ENCODE results near the gene PRKCG. TPM values are rescaled to one million over a fixed set of nuclear protein-coding genes. Genes with fewer than 3 reads are reported as not detected.
"Not testable (repeated sequence)": the region's sequence is repeated elsewhere in the genome, so short reads cannot be mapped to it uniquely, and the experiment has no call there.

PRKCG gene
- total RNA-seq: not detected

GRCh38 chr19:53881482-53882390 is at the start of gene PRKCG:
Gene PRKCG (plus strand): TSS chr19:53882197. CDS start chr19:53882495, 298 bp downstream.
- ATAC-seq: no peak

- not testable (repeated sequence) for ATAC-seq
These were observed 49.1 kb upstream of the PRKCG start for GRCh38 chr19:53832861-53833260.

DNA sequence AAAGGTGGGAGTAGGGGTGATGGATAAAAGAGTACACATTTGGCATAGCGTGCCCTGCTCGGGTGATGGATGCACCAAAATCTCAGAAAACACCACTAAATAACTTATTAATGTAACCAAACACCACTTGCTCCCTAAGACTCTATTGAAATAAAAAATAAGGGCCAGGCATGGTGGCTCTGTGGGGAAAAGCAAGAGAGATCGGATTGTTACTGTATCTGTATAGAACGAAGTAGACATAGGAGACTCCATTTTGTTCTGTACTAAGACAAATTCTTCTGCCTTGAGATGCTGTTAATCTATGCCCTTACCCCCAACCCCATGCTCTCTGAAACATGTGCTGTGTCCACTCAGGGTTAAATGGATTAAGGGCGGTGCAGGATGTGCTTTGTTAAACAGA is 43.6 kb upstream of the PRKCG start:
- not testable (repeated sequence) for ATAC-seq

- not testable (repeated sequence) for ATAC-seq
These were observed 41.8 kb upstream of the PRKCG start for GRCh38 chr19:53840241-53840640.

DNA sequence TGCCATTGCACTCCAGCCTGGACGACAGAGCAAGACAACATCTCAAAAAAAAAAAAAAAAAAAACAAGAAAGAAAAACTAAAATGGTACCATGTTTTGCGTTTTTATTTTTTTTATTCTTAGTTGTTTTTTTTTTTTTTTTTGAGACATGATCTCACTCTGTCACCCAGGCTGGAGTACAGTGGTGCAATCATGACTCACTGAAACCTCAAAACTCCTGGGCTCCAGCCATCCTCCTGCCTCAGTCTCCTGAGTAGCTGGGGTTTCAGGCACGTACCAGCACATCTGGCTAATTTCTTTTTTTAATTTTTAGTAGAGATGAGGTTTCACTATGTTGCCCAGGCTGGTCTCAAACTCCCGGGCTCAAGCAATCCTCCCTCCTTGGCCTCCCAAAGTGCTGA is 41.1 kb upstream of the PRKCG start:
- peak; percentile 45 for ATAC-seq

- ATAC-seq: no peak
These were observed 37.1 kb upstream of the PRKCG start for GRCh38 chr19:53844849-53845246.

- no peak for ATAC-seq
These were observed 34.4 kb upstream of the PRKCG start for GRCh38 chr19:53847555-53847954.

- ATAC-seq: peak; percentile 38
These were observed 32.7 kb upstream of the PRKCG start for GRCh38 chr19:53849237-53849676.

DNA sequence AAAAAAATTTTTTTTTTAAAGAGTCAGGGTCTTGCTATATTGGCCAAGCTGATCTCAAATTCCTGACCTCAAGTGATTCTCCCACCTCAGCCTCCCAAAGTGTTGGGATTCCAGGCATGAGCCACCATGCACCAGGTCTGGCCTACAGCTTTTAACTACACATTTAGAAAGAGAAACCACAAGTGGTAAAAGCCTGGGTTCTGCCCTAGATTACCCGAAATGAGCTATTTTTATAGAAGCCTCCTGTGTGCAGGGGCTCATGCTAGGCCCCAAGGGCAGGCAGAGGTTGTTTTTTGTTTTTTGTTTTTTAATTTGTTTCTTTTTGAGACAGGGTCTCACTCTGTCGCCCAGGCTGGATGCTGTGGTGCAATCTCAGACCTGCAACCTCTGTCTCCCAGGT is 28.3 kb upstream of the PRKCG start:
- no peak for ATAC-seq

DNA sequence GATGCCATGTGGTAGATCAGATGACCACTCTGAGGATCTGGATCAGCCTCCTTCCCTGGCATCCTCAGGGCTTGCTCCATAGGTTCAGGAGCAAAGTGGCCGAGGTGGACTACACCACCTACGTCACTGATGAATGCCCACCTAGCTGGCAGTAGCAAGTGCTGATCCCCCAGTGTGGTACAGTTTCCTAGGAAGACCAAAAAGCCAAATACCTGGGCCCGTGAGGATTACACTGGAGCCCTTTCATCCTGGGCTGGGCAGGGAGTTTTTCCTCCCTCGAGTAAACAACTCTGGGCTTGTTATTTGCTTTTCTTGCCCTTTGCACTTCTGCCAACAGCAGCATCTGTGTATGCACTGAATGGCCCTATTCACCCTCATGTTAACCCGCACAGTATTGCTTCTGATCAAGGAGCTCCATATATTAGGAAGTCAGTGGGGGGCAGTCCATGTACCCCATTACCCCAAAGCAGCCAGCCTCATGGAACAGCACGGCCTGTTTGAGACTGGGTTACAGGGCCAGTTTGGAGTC is 17.6 kb upstream of the PRKCG start:
- no peak for ATAC-seq

GRCh38 chr19:53865523-53865917 is 16.5 kb upstream of the PRKCG start:
- no peak for ATAC-seq

DNA sequence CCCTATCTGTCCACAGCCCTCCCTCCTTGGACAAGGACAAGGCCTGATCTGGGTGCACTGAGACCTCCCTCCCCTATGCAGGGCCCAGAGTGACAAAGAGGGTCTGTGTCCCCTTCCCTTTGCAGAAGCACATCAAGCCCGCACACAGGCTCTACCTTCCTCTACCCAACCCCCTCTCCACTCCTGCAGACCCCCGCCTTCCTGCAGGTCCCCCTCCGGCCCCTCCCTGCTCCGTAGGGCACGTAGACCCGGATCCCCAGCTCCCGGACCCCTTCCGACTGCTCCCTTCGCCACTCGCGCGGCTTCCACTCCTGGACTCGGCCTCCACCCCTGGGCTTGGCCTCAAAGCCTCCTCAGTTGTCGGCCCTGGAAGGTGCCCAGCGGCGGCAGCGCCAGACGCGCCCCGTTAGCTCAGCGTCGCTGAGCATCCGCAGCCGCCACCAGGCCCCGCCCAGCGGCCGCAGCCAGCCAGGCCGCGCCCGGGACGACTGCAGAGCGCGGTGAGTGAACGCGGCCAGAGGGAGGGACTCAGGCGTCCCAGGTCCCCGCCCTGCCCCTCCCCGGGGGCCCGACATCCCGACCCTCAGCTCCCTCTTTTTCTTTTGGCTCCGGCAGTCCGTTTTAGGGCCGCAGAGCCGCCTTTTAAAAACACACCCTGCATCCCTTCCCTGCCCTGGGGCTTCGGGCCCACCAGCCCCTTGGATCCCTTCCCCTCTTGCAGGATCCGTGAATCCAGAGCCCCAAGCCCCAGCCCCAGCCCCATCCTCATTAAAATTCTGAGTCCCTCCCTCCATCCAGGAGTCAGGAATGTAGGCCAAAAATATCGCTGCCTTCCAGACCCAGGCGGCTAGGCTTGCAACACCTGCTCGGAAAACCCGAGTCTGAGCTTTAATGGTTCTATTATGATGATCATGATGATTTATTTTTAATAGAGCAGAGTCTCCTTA is 15.8 kb upstream of the PRKCG start:
- peak; percentile 25 for ATAC-seq

DNA sequence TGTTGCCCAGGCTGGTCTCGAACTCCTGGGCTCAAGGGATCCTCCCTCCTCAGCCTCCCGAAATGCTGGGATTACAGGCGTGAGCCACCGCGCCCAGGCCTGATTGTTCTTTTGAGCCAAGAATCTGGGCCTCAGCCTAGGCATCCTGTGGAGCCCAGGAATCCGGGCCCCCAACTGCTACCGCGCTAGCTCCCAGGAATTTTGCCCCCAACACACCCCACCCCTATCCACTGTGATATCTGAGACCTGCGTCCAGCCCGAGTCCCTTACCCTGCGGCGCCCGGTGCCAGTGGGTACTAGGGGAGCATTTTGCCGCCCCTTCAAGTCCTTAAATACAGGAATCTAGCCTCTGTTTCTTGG is 15.2 kb upstream of the PRKCG start:
- no peak for ATAC-seq

DNA sequence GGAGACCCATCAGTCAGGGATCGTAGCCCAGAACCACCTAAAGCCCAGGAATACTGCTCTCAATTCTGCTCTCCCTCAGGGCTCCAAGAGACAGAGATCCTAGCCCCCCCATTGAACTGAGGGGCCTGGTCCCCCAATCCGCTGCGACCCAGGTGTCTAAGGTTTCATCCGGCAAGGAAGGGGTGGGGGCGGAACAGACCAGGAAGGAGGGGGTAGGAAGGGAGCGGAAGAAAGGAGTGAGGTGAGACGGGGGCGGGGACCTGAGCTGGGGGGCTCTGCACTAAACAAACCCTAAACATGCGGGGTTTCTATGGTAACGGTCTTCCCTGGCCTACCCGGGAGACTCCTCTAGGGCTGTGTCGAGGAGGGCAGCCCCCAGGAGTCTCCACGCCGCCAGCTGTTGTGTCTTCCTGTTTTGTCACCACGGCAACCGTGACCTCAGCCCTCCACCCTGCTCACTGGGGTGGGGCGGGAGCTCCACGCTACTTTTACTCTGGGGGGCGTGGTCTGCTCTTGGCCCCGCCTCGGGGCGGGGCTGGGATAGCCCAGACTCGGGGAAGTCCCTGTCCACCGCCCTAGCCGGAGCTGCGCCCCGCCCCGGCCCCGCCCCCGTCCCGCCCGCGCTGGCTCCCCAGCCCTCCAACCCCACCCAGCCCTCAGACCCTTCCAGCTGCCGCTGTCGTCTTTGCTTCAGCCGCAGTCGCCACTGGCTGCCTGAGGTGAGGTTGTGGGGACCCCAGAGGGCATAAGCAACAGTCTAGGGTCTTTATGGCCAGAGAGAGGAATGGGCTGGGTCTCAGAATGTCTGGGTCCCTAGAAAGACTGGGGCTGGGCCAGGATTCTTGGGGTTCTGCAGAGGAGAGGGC is 14.5 kb upstream of the PRKCG start, which contains the start of gene MYADM:
MYADM (plus strand) TSS at position 659 of the 866 bp plus-strand sequence. CDS start 5,647 bp downstream, outside the sequence.
- ATAC-seq: peak; percentile 92

DNA sequence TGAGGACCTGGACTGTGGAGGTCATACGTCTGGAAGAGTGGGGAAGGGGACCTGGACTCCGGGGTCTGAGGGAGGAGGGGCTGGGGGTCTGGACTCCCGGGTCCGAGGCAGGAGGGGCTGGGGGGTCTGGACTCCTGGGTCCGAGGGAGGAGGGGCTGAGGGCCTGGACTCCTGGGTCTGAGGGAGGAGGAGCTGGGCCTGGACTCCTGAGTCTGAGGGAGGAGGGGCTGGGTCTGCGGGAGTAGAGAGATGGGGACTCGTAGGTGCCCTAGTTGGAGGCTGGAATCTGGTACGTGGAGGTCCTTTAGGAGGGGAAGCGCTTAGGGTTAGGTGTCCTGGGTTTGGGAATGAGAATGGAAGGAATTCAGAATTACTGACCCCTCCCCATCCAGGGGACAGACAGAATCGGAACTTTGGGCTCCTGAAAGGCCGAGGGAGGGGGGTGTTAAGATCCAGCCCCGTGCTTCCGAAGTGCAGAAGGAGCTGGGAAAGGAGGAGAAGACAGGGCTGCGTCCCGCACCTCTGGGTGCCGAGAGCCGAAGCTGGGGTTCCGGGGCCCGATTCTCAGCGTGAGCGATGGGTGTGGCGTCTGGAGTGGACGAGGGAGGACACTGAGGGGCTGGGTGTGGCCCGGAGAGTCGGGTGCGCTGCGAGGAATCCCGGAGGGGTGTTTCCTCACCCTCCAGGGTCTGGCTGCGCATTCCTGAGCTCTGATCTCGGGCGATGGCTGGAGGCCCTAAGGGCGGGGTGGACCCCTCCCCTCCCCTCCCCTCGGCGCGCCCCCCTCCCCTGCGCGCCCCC is 13.7 kb upstream of the PRKCG start:
- no peak for ATAC-seq

- ATAC-seq: peak; percentile 58
These were observed 12.8 kb upstream of the PRKCG start for GRCh38 chr19:53868892-53869804.

DNA sequence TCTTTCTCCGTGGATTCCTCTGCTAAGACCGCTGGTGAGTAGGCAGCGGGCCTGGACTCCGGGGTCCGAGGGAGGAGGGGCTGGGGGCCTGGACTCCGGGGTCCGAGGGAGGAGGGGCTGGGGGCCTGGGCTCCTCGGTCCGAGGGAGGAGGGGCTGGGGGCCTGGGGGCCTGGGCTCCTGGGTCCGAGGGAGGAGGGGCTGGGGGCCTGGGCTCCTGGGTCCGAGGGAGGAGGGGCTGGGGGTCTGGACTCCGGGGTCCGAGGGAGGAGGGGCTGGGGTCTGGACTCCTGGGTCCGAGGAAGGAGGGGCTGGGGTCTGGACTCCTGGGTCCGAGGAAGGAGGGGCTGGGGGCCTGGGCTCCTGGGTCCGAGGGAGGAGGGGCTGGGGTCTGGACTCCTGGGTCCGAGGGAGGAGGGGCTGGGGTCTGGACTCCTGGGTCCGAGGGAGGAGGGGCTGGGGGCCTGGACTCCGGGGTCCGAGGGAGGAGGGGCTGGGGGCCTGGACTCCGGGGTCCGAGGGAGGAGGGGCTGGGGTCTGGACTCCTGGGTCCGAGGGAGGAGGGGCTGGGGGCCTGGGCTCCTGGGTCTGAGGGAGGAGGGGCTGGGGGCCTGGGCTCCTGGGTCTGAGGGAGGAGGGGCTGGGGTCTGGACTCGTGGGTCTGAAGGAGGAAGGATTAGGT is 12.1 kb upstream of the PRKCG start:
- not testable (repeated sequence) for ATAC-seq

DNA sequence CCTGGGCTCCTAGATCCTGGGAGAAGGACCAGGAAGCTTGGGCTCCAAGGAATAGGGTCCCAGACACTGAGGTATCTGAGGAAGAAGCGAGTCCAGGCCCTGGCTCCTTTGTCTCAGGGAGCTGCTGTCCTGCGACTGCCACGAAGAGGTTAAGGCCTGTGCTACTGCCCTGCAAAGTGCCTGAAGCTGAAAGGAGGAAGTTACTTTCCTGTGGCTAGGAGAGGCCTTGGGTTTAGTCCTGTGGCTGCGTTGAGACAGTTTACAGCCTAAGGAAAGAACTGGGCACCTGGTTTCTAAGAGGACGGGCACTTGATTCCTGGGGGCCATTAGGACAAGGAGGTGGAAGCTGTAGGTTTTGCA is 11.5 kb upstream of the PRKCG start:
- ATAC-seq: no peak

- ATAC-seq: no peak
These were observed 10.5 kb upstream of the PRKCG start for GRCh38 chr19:53871454-53871853.
